Measurements from ENCODE around the gene ZNF565. TPM values are rescaled to one million over a fixed set of nuclear protein-coding genes. Genes with fewer than 3 reads are reported as not detected.

ZNF565 gene
- polyA plus RNA-seq, 2 of the 4 experiments (the other 2 are of a cell fraction), result 4.5 to 5.6 TPM

- no peak for ATAC-seq
- CTCF ChIA-PET, result interaction anchor here (1.2 to 7.1 kb wide), 5 partner anchors 11 to 41 kb away, joined by 3 to 61 read pairs (median 9); no protein-coding TSS in a partner anchor
- Histone ChIP-seq H3K4me1 (peaks cover 23% of the 10 kb centered on the region), H3K4me3 (no peak overlapping the region), H3K9me3 (no peaks in the 10 kb centered on the region), H3K4me2 (peak overlapping the region; percentile 69), H3K27ac (no peak overlapping the region)
- no peak for FAIRE-seq
- no peak for DNase-seq (ENCODE audit: low read depth in 1 of 2, low spot score in 1 of 2)
- TF ChIP-seq ZC3H11A (IDR thresholded peaks at IDR 0.05) (no peak), HDAC2 (IDR thresholded peaks at IDR 0.05) (no peak), ESRRA (IDR thresholded peaks at IDR 0.05; ENCODE audit: borderline replicate concordance, low read length) (no peak)
- WGBS (ENCODE audit: missing lambda C conversion rate), result 95% methylated on average over 14 of the region's 14 CpGs
- POLR2A ChIA-PET, result no interaction called here
Measured at GRCh38 chr19:36142046-36142445, 72.4 kb downstream of the ZNF565 start.

- DNase-seq (ENCODE audit: low read depth in 1 of 2, low spot score in 1 of 2), result peak; percentile 96 to 99
- ChIA-PET POLR2A (interaction anchor here (0.6 to 2.0 kb wide), 3 partner anchors 12 to 132 kb away, joined by 3 to 57 read pairs (median 20); partner anchors contain the start of genes POLR2I and TBCB), CTCF (interaction anchor here (1.2 to 7.1 kb wide), 6 partner anchors 13 to 38 kb away, joined by 3 to 75 read pairs (median 13); no protein-coding TSS in a partner anchor)
- no peaks in the 10 kb centered on the region for H3K9me3 ChIP-seq
- 35% methylated on average over 20 of the region's 42 CpGs for WGBS (ENCODE audit: missing lambda C conversion rate)
- FAIRE-seq, result peak; percentile 77
- H3K27ac ChIP-seq, result peak overlapping the region; percentile 93 to 95
- peak overlapping the region; percentile 69 for H3K4me2 ChIP-seq
- H3K4me1 ChIP-seq, result peaks cover 31% of the 10 kb centered on the region
- peak; percentile 55 to 58 for ATAC-seq
- H3K4me3 ChIP-seq, result peak overlapping the region; percentile 75
- TF ChIP-seq RARB (CRISPR knock-in tag; IDR thresholded peaks at IDR 0.05) (peak; percentile 70; the same call in 1 of the 2 replicates), JUNB (IDR thresholded peaks at IDR 0.05) (no peak), E2F6 (IDR thresholded peaks at IDR 0.05; ENCODE audit: borderline replicate concordance, low read depth) (no peak), CEBPB (IDR thresholded peaks at IDR 0.05) (no peak), GATA3 (IDR thresholded peaks at IDR 0.05; ENCODE audit: borderline replicate concordance) (peak; percentile 10; the same call in 1 of the 2 replicates), FOSB (CRISPR knock-in tag; IDR thresholded peaks at IDR 0.05) (no peak), KDM1A (IDR thresholded peaks at IDR 0.05; ENCODE audit: low read depth) (no peak), TFCP2L1 (CRISPR knock-in tag; IDR thresholded peaks at IDR 0.05) (peak; percentile 32; the same call in 1 of the 2 replicates), FOXS1 (CRISPR knock-in tag; IDR thresholded peaks at IDR 0.05) (no peak), NPAS2 (CRISPR knock-in tag; IDR thresholded peaks at IDR 0.05; ENCODE audit: borderline replicate concordance) (no peak), POLR2AphosphoS2 (conservative IDR thresholded peaks at IDR 0.05; ENCODE audit: low read length) (no peak), HOXA7 (CRISPR knock-in tag; IDR thresholded peaks at IDR 0.05) (0 out of 2 replicates have a peak, but pooled peaks have one; percentile 14), EHF (CRISPR knock-in tag; IDR thresholded peaks at IDR 0.05) (no peak), SMC3 (IDR thresholded peaks at IDR 0.05) (no peak), HMGXB4 (CRISPR knock-in tag; IDR thresholded peaks at IDR 0.05; ENCODE audit: borderline replicate concordance) (no peak), ZSCAN20 (CRISPR knock-in tag; IDR thresholded peaks at IDR 0.05) (no peak), MAZ (IDR thresholded peaks at IDR 0.05; ENCODE audit: borderline replicate concordance, low read depth, low read length) (no peak), EHMT2 (IDR thresholded peaks at IDR 0.05; ENCODE audit: low read depth) (no peak), ZNF302 (CRISPR knock-in tag; IDR thresholded peaks at IDR 0.05) (no peak), CHD2 (IDR thresholded peaks at IDR 0.05; ENCODE audit: low read length, partially characterized antibody) (no peak), PHF8 (IDR thresholded peaks at IDR 0.05; ENCODE audit: borderline replicate concordance, low read depth) (no peak), TP53 (CRISPR knock-in tag; IDR thresholded peaks at IDR 0.05) (0 out of 2 replicates have a peak, but pooled peaks have one; percentile 38), CBX8 (IDR thresholded peaks at IDR 0.05) (no peak)
- TF ChIP-seq, protein P1, sequence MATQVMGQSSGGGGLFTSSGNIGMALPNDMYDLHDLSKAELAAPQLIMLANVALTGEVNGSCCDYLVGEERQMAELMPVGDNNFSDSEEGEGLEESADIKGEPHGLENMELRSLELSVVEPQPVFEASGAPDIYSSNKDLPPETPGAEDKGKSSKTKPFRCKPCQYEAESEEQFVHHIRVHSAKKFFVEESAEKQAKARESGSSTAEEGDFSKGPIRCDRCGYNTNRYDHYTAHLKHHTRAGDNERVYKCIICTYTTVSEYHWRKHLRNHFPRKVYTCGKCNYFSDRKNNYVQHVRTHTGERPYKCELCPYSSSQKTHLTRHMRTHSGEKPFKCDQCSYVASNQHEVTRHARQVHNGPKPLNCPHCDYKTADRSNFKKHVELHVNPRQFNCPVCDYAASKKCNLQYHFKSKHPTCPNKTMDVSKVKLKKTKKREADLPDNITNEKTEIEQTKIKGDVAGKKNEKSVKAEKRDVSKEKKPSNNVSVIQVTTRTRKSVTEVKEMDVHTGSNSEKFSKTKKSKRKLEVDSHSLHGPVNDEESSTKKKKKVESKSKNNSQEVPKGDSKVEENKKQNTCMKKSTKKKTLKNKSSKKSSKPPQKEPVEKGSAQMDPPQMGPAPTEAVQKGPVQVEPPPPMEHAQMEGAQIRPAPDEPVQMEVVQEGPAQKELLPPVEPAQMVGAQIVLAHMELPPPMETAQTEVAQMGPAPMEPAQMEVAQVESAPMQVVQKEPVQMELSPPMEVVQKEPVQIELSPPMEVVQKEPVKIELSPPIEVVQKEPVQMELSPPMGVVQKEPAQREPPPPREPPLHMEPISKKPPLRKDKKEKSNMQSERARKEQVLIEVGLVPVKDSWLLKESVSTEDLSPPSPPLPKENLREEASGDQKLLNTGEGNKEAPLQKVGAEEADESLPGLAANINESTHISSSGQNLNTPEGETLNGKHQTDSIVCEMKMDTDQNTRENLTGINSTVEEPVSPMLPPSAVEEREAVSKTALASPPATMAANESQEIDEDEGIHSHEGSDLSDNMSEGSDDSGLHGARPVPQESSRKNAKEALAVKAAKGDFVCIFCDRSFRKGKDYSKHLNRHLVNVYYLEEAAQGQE (IDR thresholded peaks at IDR 0.05), result no peak
- TF ChIP-seq, protein P2, sequence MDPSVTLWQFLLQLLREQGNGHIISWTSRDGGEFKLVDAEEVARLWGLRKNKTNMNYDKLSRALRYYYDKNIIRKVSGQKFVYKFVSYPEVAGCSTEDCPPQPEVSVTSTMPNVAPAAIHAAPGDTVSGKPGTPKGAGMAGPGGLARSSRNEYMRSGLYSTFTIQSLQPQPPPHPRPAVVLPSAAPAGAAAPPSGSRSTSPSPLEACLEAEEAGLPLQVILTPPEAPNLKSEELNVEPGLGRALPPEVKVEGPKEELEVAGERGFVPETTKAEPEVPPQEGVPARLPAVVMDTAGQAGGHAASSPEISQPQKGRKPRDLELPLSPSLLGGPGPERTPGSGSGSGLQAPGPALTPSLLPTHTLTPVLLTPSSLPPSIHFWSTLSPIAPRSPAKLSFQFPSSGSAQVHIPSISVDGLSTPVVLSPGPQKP (IDR thresholded peaks at IDR 0.05; ENCODE audit: low read depth, low read length), result no peak
- TF ChIP-seq, protein P3, sequence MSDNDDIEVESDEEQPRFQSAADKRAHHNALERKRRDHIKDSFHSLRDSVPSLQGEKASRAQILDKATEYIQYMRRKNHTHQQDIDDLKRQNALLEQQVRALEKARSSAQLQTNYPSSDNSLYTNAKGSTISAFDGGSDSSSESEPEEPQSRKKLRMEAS (IDR thresholded peaks at IDR 0.05), result peak; percentile 32; the same call in 1 of the 2 replicates
Measured at GRCh38 chr19:36141039-36141927, 73.2 kb downstream of the ZNF565 start.

All from A549 (cell line).